SK-N-SH (cell line): ENCODE data around the gene IRF2BPL. TPM values are rescaled to one million over a fixed set of nuclear protein-coding genes. Genes with fewer than 3 reads are reported as not detected.

Experiments used
- CTCF ChIA-PET: fragments of 300-600, 350-600 bp; formaldehyde crosslinking; extraction: SDS; loops from one replicate; lab custom pipeline; 2021; lab: Yijun Ruan, JAX
- POLR2A ChIA-PET: fragments of 350-600 bp; sonication (Branson Sonifier 250); formaldehyde crosslinking; extraction: SDS; loops from one replicate; lab custom pipeline; 2020; ENCODE audit warnings: antibody characterized with exemption, inconsistent platforms; lab: Yijun Ruan, JAX
- DNase-seq: peaks from one replicate; pipeline ENCODE4 v3.0.0; 2012
- H2AFZ ChIP-seq: fragments of 200-600 bp; sonication (generic); 2 replicates; pipeline ENCODE4 v1.8.1; 2016; ENCODE audit warnings: antibody characterized with exemption, mild to moderate bottlenecking, low read depth
- H3F3A ChIP-seq: fragments of 200-600 bp; sonication (generic); replicated peaks from 2 replicates; pipeline ENCODE3; 2016; ENCODE audit warnings: antibody characterized with exemption, mild to moderate bottlenecking; ENCODE audit not compliant: insufficient read depth
- H3K27ac ChIP-seq, 2 experiments: fragments of 200-500 bp in 1 of 2; fragments of 200-600 bp in 1 of 2; sonication (Bioruptor generic) in 1 of 2; sonication (generic), shearing (Covaris generic) in 1 of 2; 2 replicates each; pipeline versions ENCODE4 v1.5.1 to v1.6.1; 2014 to 2016; ENCODE audit warnings: low read depth in 2 of 2, inconsistent platforms in 1 of 2, low read length in 1 of 2, mild to moderate bottlenecking in 1 of 2, mixed read lengths in 1 of 2
- H3K27me3 ChIP-seq: fragments of 200-600 bp; sonication (generic), shearing (Covaris generic); 2 replicates; pipeline ENCODE4 v1.6.1; 2016; ENCODE audit warnings: mixed run types; ENCODE audit not compliant: insufficient read depth
- H3K36me3 ChIP-seq, 2 experiments: fragments of 200-500 bp in 1 of 2; fragments of 200-600 bp in 1 of 2; sonication (Bioruptor generic) in 1 of 2; sonication (generic) in 1 of 2; replicated peaks in 1 of 2; 2 replicates each; pipeline versions ENCODE3 to v1.5.1; 2014 to 2016; ENCODE audit warnings: low read length in 1 of 2, mild to moderate bottlenecking in 1 of 2; ENCODE audit not compliant: insufficient read depth in 2 of 2, control insufficient read depth in 1 of 2
- H3K4me1 ChIP-seq, 2 experiments: fragments of 200-500 bp in 1 of 2; fragments of 200-600 bp in 1 of 2; sonication (Bioruptor generic) in 1 of 2; sonication (generic), shearing (Covaris generic) in 1 of 2; 2 replicates each; pipeline versions ENCODE4 v1.5.1 to v1.6.1; 2014 to 2016; ENCODE audit warnings: low read depth in 1 of 2, low read length in 1 of 2, mixed run types in 1 of 2; ENCODE audit not compliant: insufficient read depth in 2 of 2, control insufficient read depth in 1 of 2
- H3K4me2 ChIP-seq: fragments of 200-600 bp; sonication (generic), shearing (Covaris generic); 2 replicates; pipeline ENCODE4 v1.6.1; 2017; ENCODE audit warnings: mixed run types
- H3K4me3 ChIP-seq, 2 experiments: fragments of 200-500 bp in 1 of 2; fragments of 200-600 bp in 1 of 2; sonication (Bioruptor generic) in 1 of 2; sonication (generic), shearing (Covaris generic) in 1 of 2; 2 replicates each; pipeline versions ENCODE4 v1.5.1 to v1.8.1; 2014 to 2016; ENCODE audit warnings: low read depth in 2 of 2, inconsistent platforms in 1 of 2, low read length in 1 of 2, mild to moderate bottlenecking in 1 of 2, mixed read lengths in 1 of 2, moderate library complexity in 1 of 2
- H3K79me2 ChIP-seq: fragments of 200-600 bp; sonication (generic); 2 replicates; pipeline ENCODE4 v1.8.1; 2017; ENCODE audit warnings: mild to moderate bottlenecking; ENCODE audit not compliant: insufficient read depth
- H3K9ac ChIP-seq: fragments of 200-600 bp; sonication (generic); 2 replicates; pipeline ENCODE4 v1.6.1; 2017; ENCODE audit warnings: mixed run types
- H3K9me2 ChIP-seq: fragments of 200-600 bp; sonication (generic); 2 replicates; pipeline ENCODE4 v1.6.1; 2017; ENCODE audit warnings: mixed run types
- H3K9me3 ChIP-seq: fragments of 200-600 bp; sonication (generic); 2 replicates; pipeline ENCODE4 v1.6.1; 2017; ENCODE audit warnings: mixed run types, mild to moderate bottlenecking, moderate library complexity
- H4K20me1 ChIP-seq: fragments of 200-600 bp; sonication (generic); 2 replicates; pipeline ENCODE4 v1.6.1; 2017; ENCODE audit warnings: mild to moderate bottlenecking, mixed run types; ENCODE audit not compliant: insufficient read depth
- CHD2 ChIP-seq: fragments of 150-350 bp; IDR thresholded peaks from 2 replicates; pipeline ENCODE4 v1.6.1; 2018; ENCODE audit warnings: low read length; ENCODE audit not compliant: partially characterized antibody
- CTCF ChIP-seq: fragments of 200-600 bp; sonication (generic); IDR thresholded peaks from 2 replicates; pipeline ENCODE4 v1.6.1; 2017; ENCODE audit warnings: antibody characterized with exemption, mild to moderate bottlenecking, moderate library complexity
- ELF1 ChIP-seq: IDR thresholded peaks from 2 replicates; pipeline ENCODE4 v1.4.0; 2012
- FOSL2 ChIP-seq: IDR thresholded peaks from 2 replicates; pipeline ENCODE4 v1.4.0; 2012; ENCODE audit warnings: low read depth, mild to moderate bottlenecking, moderate library complexity, borderline replicate concordance
- FOXM1 ChIP-seq: IDR thresholded peaks from 2 replicates; pipeline ENCODE4 v1.4.0; 2012; ENCODE audit warnings: low read depth, mild to moderate bottlenecking
- GATA2 ChIP-seq: sonication (generic); formaldehyde crosslinking; IDR thresholded peaks from 2 replicates; pipeline ENCODE4 v1.5.0; 2020; ENCODE audit warnings: mild to moderate bottlenecking, missing genetic modification reagents
- IRF3 ChIP-seq: fragments of 150-350 bp; IDR thresholded peaks from 2 replicates; pipeline ENCODE4 v1.6.1; 2016; ENCODE audit warnings: mild to moderate bottlenecking, low read depth, low read length
- JUND ChIP-seq: IDR thresholded peaks from 2 replicates; pipeline ENCODE4 v1.4.0; 2012
- PBX3 ChIP-seq: IDR thresholded peaks from 2 replicates; pipeline ENCODE4; 2012
- RAD21 ChIP-seq: IDR thresholded peaks from 2 replicates; pipeline ENCODE4 v1.6.1; 2012; ENCODE audit warnings: mild to moderate bottlenecking, low read length
- RFX5 ChIP-seq: IDR thresholded peaks from 2 replicates; pipeline ENCODE4 v1.6.1; 2012; ENCODE audit warnings: mild to moderate bottlenecking, improper control_type of control experiment, low read length
- SMC3 ChIP-seq: IDR thresholded peaks from 2 replicates; pipeline ENCODE4 v1.6.1; 2012; ENCODE audit warnings: low read depth, low read length, improper control_type of control experiment
- TCF12 ChIP-seq: IDR thresholded peaks from 2 replicates; pipeline ENCODE4 v1.4.0; 2012
- ZBTB33 ChIP-seq: IDR thresholded peaks from 2 replicates; pipeline ENCODE4 v1.4.0; 2012; ENCODE audit warnings: low read depth, borderline replicate concordance
- WGBS: methylation state at CpG from one replicate; pipeline ENCODE4 v1.1.6; 2017; ENCODE audit warnings: low lambda C conversion rate; 5-methylcytosine and 5-hydroxymethylcytosine counted together
- polyA plus RNA-seq, 3 experiments: library from polyadenylated mRNA; depleted of rRNA; stranded (reverse); fragments of >200 nt; gene quantifications; 2 replicates each; pipeline ENCODE4 v1.2.3, GENCODE V29; 2012

Gene IRF2BPL
- polyA plus RNA-seq, 1 of the 3 experiments (the other 2 are of a cell fraction), result 17.1 TPM

GRCh38 chr14:77064521-77065178 lies 36.1 kb upstream of the IRF2BPL start:
- Histone ChIP-seq H3K27ac (no peak overlapping the region), H4K20me1 (no peaks in the 10 kb centered on the region), H3K27me3 (no peaks in the 10 kb centered on the region), H3K9me3 (no peaks in the 10 kb centered on the region), H3F3A (no peaks in the 10 kb centered on the region), H3K9me2 (no peaks in the 10 kb centered on the region), H3K36me3 (no peaks in the 10 kb centered on the region), H2AFZ (no peak overlapping the region), H3K4me1 (peaks cover 0 to 11% of the 10 kb centered on the region in 2 experiments; a peak in 1 of 4 replicates), H3K4me2 (no peak overlapping the region), H3K9ac (no peak overlapping the region), H3K79me2 (no peaks in the 10 kb centered on the region), H3K4me3 (no peak overlapping the region)
- WGBS, result 82% methylated on average over 6 of the region's 8 CpGs
- CTCF ChIA-PET, result interaction anchor here (1.1 to 18.3 kb wide), 8 partner anchors 11 to 355 kb away, joined by 3 to 764 read pairs (median 7); no protein-coding TSS in a partner anchor
- POLR2A ChIA-PET, result no interaction called here
- DNase-seq, result no peak
- TF ChIP-seq FOSL2, result no peak
- no peak for TF ChIP-seq RAD21
- no peak for TF ChIP-seq ZBTB33
- TF ChIP-seq CHD2, result no peak

- H3K79me2 ChIP-seq, result no peaks in the 10 kb centered on the region
- H3K9me3 ChIP-seq, result no peaks in the 10 kb centered on the region
- ChIA-PET POLR2A (interaction anchor here (1.0 to 1.1 kb wide), 2 partner anchors 117 to 144 kb away, joined by 3 to 4 read pairs; no protein-coding TSS in a partner anchor), CTCF (interaction anchor here (1.1 to 18.3 kb wide), 8 partner anchors 10 to 354 kb away, joined by 3 to 764 read pairs (median 7); no protein-coding TSS in a partner anchor)
- H3K4me1 ChIP-seq, result peaks cover 3 to 20% of the 10 kb centered on the region in 2 experiments; a peak in 2 of 4 replicates
- H3K9ac ChIP-seq, result no peak overlapping the region
- WGBS, result 80% methylated on average over 8 of the region's 10 CpGs
- H3K36me3 ChIP-seq, result no peaks in the 10 kb centered on the region
- DNase-seq, result no peak
- H3K27me3 ChIP-seq, result no peaks in the 10 kb centered on the region
- no peaks in the 10 kb centered on the region for H3K9me2 ChIP-seq
- H4K20me1 ChIP-seq, result no peaks in the 10 kb centered on the region
- no peak overlapping the region for H3K27ac ChIP-seq
- H3K4me2 ChIP-seq, result no peak overlapping the region
- no peak overlapping the region for H2AFZ ChIP-seq
- no peaks in the 10 kb centered on the region for H3F3A ChIP-seq
- no peak overlapping the region for H3K4me3 ChIP-seq
- TF ChIP-seq RFX5 (no peak), TCF12 (no peak), FOXM1 (no peak), GATA2 (no peak), IRF3 (no peak), SMC3 (no peak), FOSL2 (no peak), PBX3 (no peak), CTCF (no peak), JUND (no peak), ELF1 (no peak)
Observed at GRCh38 chr14:77063571-77064171, 35.2 kb upstream of the IRF2BPL start.
